H9 (cell line): ENCODE data around the gene ERC1. TPM values are rescaled to one million over a fixed set of nuclear protein-coding genes. Genes with fewer than 3 reads are reported as not detected.

ENCODE experiments used
- DNase-seq: peaks from one replicate; pipeline ENCODE4 v3.0.0-alpha.2; 2017
- H2AFZ ChIP-seq: one replicate; pipeline ENCODE4 v1.6.1; 2013; ENCODE audit warnings: mild to moderate bottlenecking, low read length, control low read depth, moderate library complexity
- H2AK5ac ChIP-seq: 2 replicates; pipeline ENCODE4 v1.6.1; 2013; ENCODE audit warnings: low read length, control low read depth, mixed read lengths; ENCODE audit not compliant: insufficient read length
- H2BK120ac ChIP-seq: one replicate; pipeline ENCODE4 v1.6.1; 2013; ENCODE audit warnings: low read depth, mild to moderate bottlenecking, low read length, control low read depth, inconsistent platforms; ENCODE audit not compliant: poor library complexity, severe bottlenecking
- H2BK12ac ChIP-seq: 2 replicates; pipeline ENCODE4 v1.6.1; 2013; ENCODE audit warnings: low read length, control low read depth, mixed read lengths, low read depth; ENCODE audit not compliant: insufficient read length
- H2BK15ac ChIP-seq: 2 replicates; pipeline ENCODE4 v1.6.1; 2013; ENCODE audit warnings: low read depth, low read length, control low read depth
- H2BK20ac ChIP-seq: one replicate; pipeline ENCODE4 v1.6.1; 2013; ENCODE audit warnings: low read depth, mild to moderate bottlenecking, low read length, control low read depth, inconsistent platforms; ENCODE audit not compliant: poor library complexity, severe bottlenecking
- H2BK5ac ChIP-seq: 2 replicates; pipeline ENCODE4 v1.6.1; 2013; ENCODE audit warnings: low read length, control low read depth, mixed read lengths; ENCODE audit not compliant: insufficient read length
- H3K14ac ChIP-seq: 2 replicates; pipeline ENCODE4 v1.6.1; 2013; ENCODE audit warnings: low read length, control low read depth; ENCODE audit not compliant: insufficient read depth
- H3K18ac ChIP-seq: 2 replicates; pipeline ENCODE4 v1.6.1; 2013; ENCODE audit warnings: low read depth, mild to moderate bottlenecking, mixed read lengths, low read length, control low read depth; ENCODE audit not compliant: insufficient read length
- H3K23ac ChIP-seq: 2 replicates; pipeline ENCODE4 v1.6.1; 2013; ENCODE audit warnings: low read length, control low read depth, mixed read lengths, low read depth; ENCODE audit not compliant: insufficient read length
- H3K23me2 ChIP-seq: 2 replicates; pipeline ENCODE4 v1.6.1; 2013; ENCODE audit warnings: low read depth, mild to moderate bottlenecking, mixed read lengths, low read length, control low read depth; ENCODE audit not compliant: insufficient read length, poor library complexity, severe bottlenecking
- H3K27ac ChIP-seq: 2 replicates; pipeline ENCODE4 v1.5.1; 2013; ENCODE audit warnings: low read length, control low read depth, mixed read lengths, low read depth; ENCODE audit not compliant: insufficient read length
- H3K27me3 ChIP-seq: 2 replicates; pipeline ENCODE4 v1.6.1; 2013; ENCODE audit warnings: low read length, control low read depth, inconsistent platforms; ENCODE audit not compliant: insufficient read depth
- H3K4ac ChIP-seq: 2 replicates; pipeline ENCODE4 v1.6.1; 2013; ENCODE audit warnings: low read depth, mild to moderate bottlenecking, control low read depth, inconsistent platforms, low read length, moderate library complexity
- H3K4me1 ChIP-seq: 2 replicates; pipeline ENCODE4 v1.6.1; 2013; ENCODE audit warnings: low read length, control low read depth, inconsistent platforms; ENCODE audit not compliant: insufficient read depth
- H3K4me2 ChIP-seq: 2 replicates; pipeline ENCODE4 v1.6.1; 2013; ENCODE audit warnings: low read length, control low read depth, mixed read lengths; ENCODE audit not compliant: insufficient read length, insufficient read depth
- H3K56ac ChIP-seq: 2 replicates; pipeline ENCODE4 v1.6.1; 2013; ENCODE audit warnings: low read depth, mild to moderate bottlenecking, mixed read lengths, low read length, control low read depth; ENCODE audit not compliant: insufficient read length
- H3K79me1 ChIP-seq: 2 replicates; pipeline ENCODE4 v1.6.1; 2013; ENCODE audit warnings: low read depth, mild to moderate bottlenecking, moderate library complexity, low read length, control low read depth, inconsistent platforms; ENCODE audit not compliant: insufficient read depth, poor library complexity, severe bottlenecking
- H3K79me2 ChIP-seq: 2 replicates; pipeline ENCODE4 v1.6.1; 2013; ENCODE audit warnings: low read length, control low read depth, inconsistent platforms; ENCODE audit not compliant: insufficient read depth
- H3K9ac ChIP-seq: 2 replicates; pipeline ENCODE4 v1.6.1; 2013; ENCODE audit warnings: low read length, control low read depth, mixed read lengths; ENCODE audit not compliant: insufficient read length; ENCODE audit errors: extremely low read depth
- H3K9me3 ChIP-seq: one replicate; pipeline ENCODE4 v1.6.1; 2013; ENCODE audit warnings: low read depth, low read length, inconsistent platforms; ENCODE audit not compliant: control insufficient read depth
- H3T11ph ChIP-seq: one replicate; pipeline ENCODE4 v1.6.1; 2013; ENCODE audit warnings: mild to moderate bottlenecking, low read length, control low read depth, inconsistent platforms
- H4K20me1 ChIP-seq: one replicate; pipeline ENCODE4 v1.6.1; 2013; ENCODE audit not compliant: control insufficient read depth, insufficient read length, insufficient read depth
- H4K5ac ChIP-seq: 2 replicates; pipeline ENCODE4 v1.6.1; 2013; ENCODE audit warnings: low read depth, mild to moderate bottlenecking, mixed read lengths, low read length, control low read depth; ENCODE audit not compliant: insufficient read length
- H4K8ac ChIP-seq: replicated peaks from 2 replicates; pipeline ENCODE4 v1.6.1; 2013; ENCODE audit warnings: low read length, control low read depth, mixed read lengths, low read depth; ENCODE audit not compliant: insufficient read length
- H4K91ac ChIP-seq: 2 replicates; pipeline ENCODE4 v1.6.1; 2013; ENCODE audit warnings: low read depth, mild to moderate bottlenecking, moderate library complexity, mixed read lengths, low read length, control low read depth; ENCODE audit not compliant: insufficient read length
- H3K27ac Mint-ChIP-seq, 3 experiments: 2 replicates in 2 of 3; 3 replicates in 1 of 3; pipeline ENCODE4 v1.8.0; 2020 to 2021; ENCODE audit warnings: mixed read lengths in 3 of 3, mild to moderate bottlenecking in 1 of 3, moderate library complexity in 1 of 3
- H3K27me3 Mint-ChIP-seq: 2 replicates; pipeline ENCODE4 v1.8.0; 2021; ENCODE audit warnings: low read depth, mild to moderate bottlenecking, moderate library complexity, mixed read lengths
- H3K36me3 Mint-ChIP-seq, 3 experiments: 2 replicates in 2 of 3; 3 replicates in 1 of 3; pipeline ENCODE4 v1.8.0; 2020 to 2021; ENCODE audit warnings: low read depth in 3 of 3, mixed read lengths in 3 of 3; ENCODE audit not compliant: insufficient read depth in 1 of 3
- H3K4me1 Mint-ChIP-seq, 2 experiments: 2 replicates each; pipeline ENCODE4 v1.8.0; 2020; ENCODE audit warnings: mixed read lengths in 2 of 2
- H3K4me3 Mint-ChIP-seq, 2 experiments: 2 replicates in 1 of 2; 3 replicates in 1 of 2; pipeline ENCODE4 v1.8.0; 2020 to 2021; ENCODE audit warnings: mild to moderate bottlenecking in 2 of 2, mixed read lengths in 2 of 2, moderate library complexity in 1 of 2
- H3K9me3 Mint-ChIP-seq, 2 experiments: 2 replicates in 1 of 2; 3 replicates in 1 of 2; pipeline ENCODE4 v1.8.0; 2020; ENCODE audit warnings: mild to moderate bottlenecking in 2 of 2, mixed read lengths in 2 of 2, moderate library complexity in 1 of 2
- CTCF ChIP-seq: fragments of 200-600 bp; sonication (generic); conservative IDR thresholded peaks from 3 replicates; pipeline ENCODE4 v1.8.0; 2021; ENCODE audit warnings: antibody characterized with exemption, mild to moderate bottlenecking
- WGBS: extraction: QIAGEN DNeasy Blood & Tissue Kit; methylation state at CpG from one replicate; pipeline ENCODE4 v1.1.7; 2013; ENCODE audit warnings: missing lambda C conversion rate, low lambda C conversion rate, mixed read lengths; ENCODE audit not compliant: insufficient read length; ENCODE audit errors: extremely low coverage; 5-methylcytosine and 5-hydroxymethylcytosine counted together
- total RNA-seq: library from RNA; stranded (reverse); gene quantifications from 2 replicates; pipeline ENCODE4 v1.2.1, GENCODE V29; 2021

ERC1 gene
- total RNA-seq, 1 experiment from 2014 or later, result 51.2 TPM

GRCh38 chr12:1540690-1541089 is 549.7 kb downstream of the ERC1 start:
- H3K79me1 ChIP-seq, result no peaks in the 10 kb centered on the region
- H3K23me2 ChIP-seq, result peaks cover 3% of the 10 kb centered on the region
- H2BK20ac ChIP-seq, result no peak overlapping the region
- no peak overlapping the region for H2AK5ac ChIP-seq
- H3K79me2 ChIP-seq, result no peaks in the 10 kb centered on the region
- no peak overlapping the region for H3K27ac ChIP-seq
- no peak overlapping the region for H3K4ac ChIP-seq
- no peak for TF ChIP-seq CTCF
- H3K18ac ChIP-seq, result no peak overlapping the region
- no peaks in the 10 kb centered on the region for H4K20me1 ChIP-seq
- H3K36me3 Mint-ChIP-seq, result peaks cover 0 to 12% (median 5%) of the 10 kb centered on the region in 3 experiments; a peak in 2 of 7 replicates
- H3K4me1 ChIP-seq, result no peaks in the 10 kb centered on the region
- no peak overlapping the region for H2BK12ac ChIP-seq
- H4K5ac ChIP-seq, result no peak overlapping the region
- no CpG with 5 or more reads among the region's 6 CpGs for WGBS
- peaks cover 39% of the 10 kb centered on the region for H3K27me3 Mint-ChIP-seq
- no peak overlapping the region for H2AFZ ChIP-seq
- H3K14ac ChIP-seq, result no peak overlapping the region
- no peak overlapping the region for H3K56ac ChIP-seq
- H4K91ac ChIP-seq, result no peak overlapping the region
- no peak overlapping the region for H2BK120ac ChIP-seq
- H3K9me3 Mint-ChIP-seq, result peaks cover 4 to 11% of the 10 kb centered on the region in 2 experiments; a peak in 3 of 5 replicates
- H3K23ac ChIP-seq, result no peak overlapping the region
- H3K9ac ChIP-seq, result no peak overlapping the region
- H4K8ac ChIP-seq, result no peak overlapping the region
- H3K27me3 ChIP-seq, result no peaks in the 10 kb centered on the region; the same call in 1 of the 2 replicates
- no peak overlapping the region for H3K27ac Mint-ChIP-seq
- H3K9me3 ChIP-seq, result no peaks in the 10 kb centered on the region
- no peak overlapping the region for H3K4me3 Mint-ChIP-seq
- H3K4me2 ChIP-seq, result no peak overlapping the region
- no peaks in the 10 kb centered on the region for H3K4me1 Mint-ChIP-seq
- no peak overlapping the region for H2BK5ac ChIP-seq
- H2BK15ac ChIP-seq, result no peak overlapping the region
- no peak for DNase-seq
- H3T11ph ChIP-seq, result no peak overlapping the region
